D721Med (cell line): ENCODE results near the gene MRPL41.
A peak's percentile ranks its signal among the peaks of the same experiment; 100 is the strongest.

Experiments used
- DNase-seq: peaks from one replicate; pipeline ENCODE4 v3.0.0; 2011; ENCODE audit warnings: low spot score; ENCODE audit not compliant: insufficient read length
- FAIRE-seq: peaks from 2 replicates; lab custom pipeline; 2011; peaks lifted over from hg19 to GRCh38; lab: Jason Lieb, UNC
- CTCF ChIP-seq: IDR thresholded peaks from 2 replicates; pipeline ENCODE4 v1.5.1; 2012; ENCODE audit warnings: mild to moderate bottlenecking, control low read depth; ENCODE audit not compliant: insufficient read depth; ENCODE audit errors: missing control alignments

MRPL41 gene

GRCh38 chr9:137574192-137574591 is 22.5 kb downstream of the MRPL41 start:
- TF ChIP-seq CTCF = no peak
- FAIRE-seq = no peak
- no peak for DNase-seq

DNA sequence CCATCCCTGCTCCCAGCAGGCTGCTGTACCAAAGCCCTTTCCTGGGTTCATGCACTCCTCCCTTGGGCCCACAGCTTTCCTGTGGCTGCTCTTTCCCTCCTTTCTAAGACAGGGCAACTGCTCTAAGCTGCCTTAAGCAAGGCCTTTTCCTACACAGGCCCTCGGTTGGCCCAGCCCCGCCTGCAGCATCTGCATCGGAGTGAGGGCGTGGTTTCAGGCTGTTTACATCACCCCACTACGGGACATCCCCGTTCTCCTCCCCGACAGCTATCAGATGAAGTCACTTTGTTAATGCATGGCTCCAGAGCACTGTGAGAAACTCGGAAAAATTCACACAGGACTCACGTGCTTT is 23.7 kb downstream of the MRPL41 start:
- TF ChIP-seq CTCF = no peak

GRCh38 chr9:137575716-137576411 is 24.2 kb downstream of the MRPL41 start:
- no peak for FAIRE-seq
- DNase-seq = no peak
- TF ChIP-seq CTCF = no peak

More for the DNA sequence above, 23.7 kb downstream of the MRPL41 start:
- FAIRE-seq (no peak), DNase-seq (no peak)

DNA sequence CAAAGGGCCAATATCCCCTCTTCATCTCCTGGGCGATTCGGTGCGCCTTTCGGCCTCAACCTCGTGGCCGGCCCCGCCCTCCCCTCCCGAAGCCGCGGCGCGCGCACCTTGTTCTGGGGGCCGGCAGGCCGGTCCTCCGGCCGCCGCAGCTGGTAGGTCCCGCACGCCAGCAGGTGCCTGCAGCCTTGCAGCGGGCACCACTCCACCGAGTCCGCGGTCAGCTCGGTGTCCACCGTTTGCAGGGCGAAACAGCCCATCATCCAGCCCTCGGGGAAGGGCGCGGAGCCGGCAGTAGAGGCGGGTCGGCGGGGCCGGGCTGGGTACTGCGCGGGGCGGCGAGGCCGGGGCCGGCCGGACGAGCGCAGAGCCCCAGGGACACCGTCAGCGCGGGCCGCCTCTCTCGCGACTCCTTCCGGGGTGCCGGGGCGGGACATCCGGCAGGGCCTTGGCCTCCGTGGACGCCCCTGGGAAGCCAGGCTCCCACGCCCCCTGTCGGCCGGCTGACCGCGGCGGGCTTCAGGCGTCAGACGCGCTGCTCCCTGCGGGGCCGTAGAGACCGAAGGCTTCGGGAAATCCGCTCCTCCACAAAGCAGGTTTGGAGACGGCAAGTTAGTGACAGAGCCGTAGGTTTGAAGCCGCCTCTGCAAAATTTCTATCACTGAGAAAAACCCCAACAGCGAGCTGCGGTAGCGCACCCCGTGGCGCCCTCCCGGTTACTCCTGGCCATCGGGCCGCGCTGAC is 27.0 kb downstream of the MRPL41 start, which contains the start of gene DPH7:
TSS of gene DPH7 (minus strand) at position 408 of the 741 bp plus-strand sequence. CDS start at position 260, 148 bp downstream.
- peak; percentile 98 for DNase-seq
- TF ChIP-seq CTCF = peak; percentile 78
- no peak for FAIRE-seq

DNA sequence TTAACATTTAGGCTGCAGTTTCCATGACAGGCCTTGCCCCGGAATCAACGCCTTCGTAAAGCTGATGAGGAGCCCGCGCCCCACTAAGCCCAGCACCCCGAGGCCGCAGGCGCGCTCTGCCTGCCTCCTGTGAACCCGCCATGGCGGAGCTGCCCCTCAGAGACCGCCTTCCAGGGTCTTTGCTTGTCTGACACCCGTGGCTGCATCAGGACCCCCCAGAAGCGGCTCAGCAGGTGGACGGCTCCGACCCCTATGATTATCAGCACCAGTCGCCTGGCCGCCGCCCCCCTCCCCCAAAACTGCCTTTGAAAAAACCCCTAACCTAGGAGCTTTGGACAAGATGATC is 27.6 kb downstream of the MRPL41 start:
- DNase-seq (no peak), FAIRE-seq (no peak)
- no peak for TF ChIP-seq CTCF

DNA sequence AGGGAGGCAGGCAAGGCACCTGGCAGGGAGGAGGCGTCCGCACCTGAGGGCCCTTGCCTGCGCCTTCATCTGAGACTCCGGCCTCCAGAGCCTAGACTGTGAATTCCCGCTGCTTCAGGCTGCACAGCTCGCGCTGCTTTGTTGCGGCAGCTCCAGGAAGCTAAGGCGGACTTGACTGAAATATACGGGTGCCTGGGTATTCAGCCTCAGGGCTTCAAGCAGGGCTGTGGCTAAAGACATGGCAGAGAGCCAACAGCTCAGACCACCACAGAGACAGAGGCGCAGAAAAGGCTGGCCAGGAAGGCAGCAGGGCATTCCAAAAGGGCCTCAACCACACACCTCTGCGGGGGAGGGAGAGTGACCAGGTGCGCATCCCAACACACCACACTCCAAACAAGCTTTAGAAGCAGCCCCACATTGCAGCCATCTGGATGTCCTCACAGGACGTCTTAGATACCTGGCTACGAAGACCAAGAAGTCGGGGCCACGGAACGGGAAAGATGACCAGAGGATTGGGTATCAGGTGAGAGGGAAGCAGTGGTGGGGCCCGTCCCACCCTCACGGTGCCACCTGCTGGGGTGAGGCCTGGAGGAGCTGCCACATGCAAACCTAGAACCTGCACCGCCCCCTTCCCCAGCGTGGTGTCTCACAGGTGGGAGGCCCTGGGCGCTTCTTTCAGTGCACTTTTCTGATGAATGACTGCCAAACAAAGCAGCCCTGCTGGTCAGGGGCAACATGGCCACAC is 28.7 kb downstream of the MRPL41 start:
- no peak for DNase-seq
- FAIRE-seq = no peak
- no peak for TF ChIP-seq CTCF
